ENCODE data around the gene RER1.

The RER1 gene

DNA sequence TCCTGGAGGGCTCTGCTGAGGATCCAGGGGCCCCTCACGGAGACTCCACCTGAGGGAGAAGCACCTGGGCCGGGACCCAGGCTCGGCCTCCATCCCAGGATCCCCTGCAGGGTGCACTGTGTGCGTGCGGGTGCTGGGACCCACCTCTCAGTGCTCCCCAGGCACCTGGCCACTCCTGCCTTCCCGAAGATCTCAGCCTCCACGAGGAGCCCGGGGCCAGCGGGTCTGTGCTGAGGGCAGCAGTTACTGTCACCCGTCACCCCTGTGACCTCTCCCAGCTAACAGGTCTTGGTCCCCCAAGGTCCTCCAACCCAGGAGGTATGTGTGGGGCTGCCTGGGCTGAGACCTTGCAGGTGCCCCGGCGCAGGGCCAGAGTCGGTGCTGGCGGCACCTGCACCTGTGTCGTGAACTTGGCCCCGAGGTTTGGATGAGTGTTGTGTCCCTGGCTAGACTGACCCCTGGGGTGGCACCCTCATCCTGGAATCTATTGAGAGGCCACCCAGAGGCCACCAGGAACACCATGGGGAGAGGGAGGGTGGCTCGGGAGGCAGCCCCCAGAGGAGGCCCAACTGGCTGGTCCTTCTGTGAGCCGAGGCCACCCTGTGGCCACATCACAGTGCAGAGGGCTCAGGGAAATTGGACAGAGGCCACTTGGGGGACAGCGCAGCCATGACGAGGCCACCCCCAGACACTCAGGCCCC lies 17.9 kb upstream of the RER1 start:
- no peak for DNase-seq (ENCODE audit: low read depth)
- H3K4me3 ChIP-seq (ENCODE audit: low read depth, low read length), result no peak overlapping the region
- TF ChIP-seq, protein P1, sequence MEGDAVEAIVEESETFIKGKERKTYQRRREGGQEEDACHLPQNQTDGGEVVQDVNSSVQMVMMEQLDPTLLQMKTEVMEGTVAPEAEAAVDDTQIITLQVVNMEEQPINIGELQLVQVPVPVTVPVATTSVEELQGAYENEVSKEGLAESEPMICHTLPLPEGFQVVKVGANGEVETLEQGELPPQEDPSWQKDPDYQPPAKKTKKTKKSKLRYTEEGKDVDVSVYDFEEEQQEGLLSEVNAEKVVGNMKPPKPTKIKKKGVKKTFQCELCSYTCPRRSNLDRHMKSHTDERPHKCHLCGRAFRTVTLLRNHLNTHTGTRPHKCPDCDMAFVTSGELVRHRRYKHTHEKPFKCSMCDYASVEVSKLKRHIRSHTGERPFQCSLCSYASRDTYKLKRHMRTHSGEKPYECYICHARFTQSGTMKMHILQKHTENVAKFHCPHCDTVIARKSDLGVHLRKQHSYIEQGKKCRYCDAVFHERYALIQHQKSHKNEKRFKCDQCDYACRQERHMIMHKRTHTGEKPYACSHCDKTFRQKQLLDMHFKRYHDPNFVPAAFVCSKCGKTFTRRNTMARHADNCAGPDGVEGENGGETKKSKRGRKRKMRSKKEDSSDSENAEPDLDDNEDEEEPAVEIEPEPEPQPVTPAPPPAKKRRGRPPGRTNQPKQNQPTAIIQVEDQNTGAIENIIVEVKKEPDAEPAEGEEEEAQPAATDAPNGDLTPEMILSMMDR (IDR thresholded peaks at IDR 0.05; ENCODE audit: insufficient read depth, low read depth, low read length, missing control alignments), result no peak

DNA sequence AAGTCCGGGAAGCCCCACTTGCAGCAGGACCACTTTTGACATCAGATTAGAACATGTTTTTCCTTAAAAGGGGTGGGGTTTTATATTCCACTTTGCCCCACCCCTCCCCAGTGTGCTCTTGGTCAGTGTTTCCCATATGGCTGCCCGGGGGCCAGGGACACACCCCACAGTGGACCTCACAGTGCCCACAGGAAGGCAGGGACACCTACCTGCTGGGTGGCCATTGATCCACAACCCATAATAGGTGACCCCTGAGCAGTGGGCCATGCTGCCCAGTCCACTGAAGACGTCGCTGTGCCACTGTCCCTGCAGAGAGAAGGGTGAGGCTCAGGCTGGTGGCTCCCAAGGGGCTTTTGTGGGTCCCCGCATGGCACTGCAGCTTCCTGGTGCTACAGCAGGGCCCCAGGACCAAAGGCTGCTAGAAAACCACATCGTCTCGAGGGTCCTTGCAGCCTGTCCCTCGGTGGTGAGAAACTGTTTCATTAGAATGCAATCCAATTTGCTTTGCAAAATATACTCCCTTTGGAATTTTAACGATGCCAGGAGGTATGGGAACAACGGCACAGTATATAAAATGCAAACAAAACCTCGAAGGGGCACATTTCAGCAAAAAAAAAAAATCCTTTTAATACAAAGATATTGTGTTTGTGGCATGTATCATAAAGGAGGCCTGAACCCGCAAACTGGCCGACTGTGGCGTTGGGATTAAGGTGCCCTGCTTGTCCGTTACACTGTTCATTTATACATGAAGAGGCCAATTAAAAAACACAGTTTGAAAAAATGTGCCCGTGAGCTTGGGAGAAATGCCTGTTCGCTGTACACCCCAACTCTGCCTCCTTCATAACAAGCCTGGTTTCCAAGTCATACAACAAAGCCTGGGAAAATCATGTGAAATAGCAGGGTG lies 17.1 kb upstream of the RER1 start:
- DNase-seq (ENCODE audit: low read depth), result no peak
- no peak overlapping the region for H3K4me3 ChIP-seq (ENCODE audit: low read depth, low read length)
- TF ChIP-seq, protein P1 (IDR thresholded peaks at IDR 0.05; ENCODE audit: insufficient read depth, low read depth, low read length, missing control alignments), result no peak

DNA sequence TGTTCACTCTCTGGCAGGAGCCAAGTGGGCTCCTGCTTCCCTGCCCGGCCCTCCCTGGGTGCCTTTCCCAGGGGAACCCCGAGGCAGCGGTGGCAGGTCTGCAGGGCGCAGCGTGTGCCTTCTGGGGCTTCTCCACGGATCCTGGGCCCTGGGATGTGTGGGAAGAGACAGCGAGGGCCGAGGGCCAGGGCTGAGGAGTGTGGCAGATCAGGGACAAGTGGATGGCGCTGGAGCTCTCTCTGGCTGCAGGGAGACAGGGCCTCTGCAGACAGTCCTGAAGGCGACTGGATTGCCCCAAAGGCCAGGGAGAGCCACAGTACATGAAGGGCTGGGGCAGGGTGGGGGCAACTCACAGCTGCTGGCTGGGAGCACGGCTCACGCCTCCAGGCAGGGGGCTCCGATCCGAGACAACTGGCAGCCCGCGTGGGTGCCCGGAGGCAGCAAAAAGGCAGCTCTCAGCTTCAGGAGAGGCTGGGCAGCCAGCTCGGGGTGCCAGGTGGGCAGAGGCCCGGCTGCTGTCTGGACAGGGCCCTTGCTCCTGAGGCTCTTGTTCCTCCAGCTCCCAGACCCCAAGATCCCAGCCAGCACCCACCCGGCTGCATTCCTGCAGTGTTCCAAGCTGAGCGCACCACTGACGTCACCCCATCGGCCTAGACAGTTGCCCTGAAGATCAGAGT lies 16.3 kb upstream of the RER1 start:
- DNase-seq (ENCODE audit: low read depth), result no peak
- H3K4me3 ChIP-seq (ENCODE audit: low read depth, low read length), result no peak overlapping the region
- TF ChIP-seq, protein P1 (IDR thresholded peaks at IDR 0.05; ENCODE audit: insufficient read depth, low read depth, low read length, missing control alignments), result no peak

DNA sequence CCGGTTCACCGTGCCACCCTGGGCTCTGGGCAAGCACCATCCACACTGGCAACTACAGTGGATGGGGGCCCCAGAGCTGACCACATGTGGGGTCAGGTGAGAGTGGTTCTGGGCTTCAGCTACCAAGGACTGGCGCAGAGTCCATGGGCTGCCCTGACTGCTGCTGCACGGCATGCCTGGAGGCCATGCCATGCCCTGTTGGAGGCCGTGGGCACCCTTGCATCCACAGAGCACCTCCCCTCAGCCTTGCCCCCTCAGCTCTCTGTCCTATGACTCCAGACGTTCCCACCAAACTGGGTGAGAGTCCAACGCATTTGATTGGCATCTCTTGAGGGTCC lies 15.7 kb upstream of the RER1 start:
- no peak overlapping the region for H3K4me3 ChIP-seq (ENCODE audit: low read depth, low read length)
- TF ChIP-seq, protein P1 (IDR thresholded peaks at IDR 0.05; ENCODE audit: insufficient read depth, low read depth, low read length, missing control alignments), result no peak
- DNase-seq (ENCODE audit: low read depth), result no peak

DNA sequence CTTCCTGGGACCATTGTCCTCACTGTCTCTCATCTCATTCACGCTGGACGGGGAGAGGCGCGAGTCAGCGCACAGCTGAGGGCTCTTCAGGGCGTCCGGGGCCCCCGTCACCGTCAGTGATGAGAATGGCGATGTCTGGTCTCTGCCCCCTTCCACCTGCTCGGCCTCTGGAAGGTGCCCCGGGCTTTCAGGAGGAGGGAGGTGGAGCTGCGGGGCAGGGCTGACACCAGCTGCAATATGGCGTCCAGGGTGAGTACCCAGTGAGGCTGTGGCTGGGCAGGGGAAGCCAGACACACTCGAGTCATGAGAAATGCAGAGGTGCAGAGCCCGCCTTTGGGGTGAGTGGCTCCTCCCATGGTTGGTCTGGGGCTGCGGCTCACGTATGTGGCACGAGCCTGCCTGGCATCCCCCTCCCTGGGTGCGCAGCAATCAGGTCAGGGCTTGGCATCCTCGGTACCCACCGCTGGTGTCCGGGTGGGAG lies 15.3 kb upstream of the RER1 start:
- TF ChIP-seq, protein P1 (IDR thresholded peaks at IDR 0.05; ENCODE audit: insufficient read depth, low read depth, low read length, missing control alignments), result no peak
- no peak overlapping the region for H3K4me3 ChIP-seq (ENCODE audit: low read depth, low read length)
- DNase-seq (ENCODE audit: low read depth), result no peak

DNA sequence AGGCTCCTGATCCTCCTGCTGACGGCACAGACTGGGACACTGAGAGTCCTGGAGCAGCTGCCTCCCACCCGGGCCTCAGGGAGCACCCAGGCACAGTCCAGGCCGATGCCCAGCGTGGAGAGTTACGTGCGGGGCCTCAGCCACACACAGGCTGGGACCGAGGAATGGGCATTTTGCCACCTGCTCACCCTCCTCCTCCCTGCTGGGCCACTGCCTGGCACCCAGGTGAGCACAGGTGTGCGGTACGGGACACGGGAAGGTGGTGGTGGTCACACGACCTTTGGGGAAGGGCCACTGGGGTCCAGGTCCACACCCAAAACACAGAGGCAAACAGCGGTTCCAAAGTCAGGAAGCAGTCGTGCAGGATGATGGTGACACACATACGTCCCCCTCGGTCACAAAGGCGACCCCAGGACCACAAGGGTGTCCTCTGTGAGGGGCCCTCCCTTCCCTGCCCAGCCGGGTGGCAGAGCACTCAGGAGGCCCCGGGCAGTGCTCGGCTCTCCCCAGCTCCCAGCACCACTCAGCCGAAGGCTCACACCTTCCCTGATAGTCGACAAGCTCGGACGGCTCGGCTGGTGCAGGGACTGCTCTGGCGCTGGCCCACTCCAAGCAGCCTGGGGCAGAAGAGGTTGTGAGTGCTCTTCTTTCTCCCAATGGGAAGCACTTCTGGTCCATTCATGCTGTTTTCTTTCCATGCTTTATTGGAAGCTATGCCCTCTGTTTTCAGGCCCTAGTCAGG lies 14.5 kb upstream of the RER1 start:
- no peak overlapping the region for H3K4me3 ChIP-seq (ENCODE audit: low read depth, low read length)
- no peak for DNase-seq (ENCODE audit: low read depth)
- TF ChIP-seq, protein P1 (IDR thresholded peaks at IDR 0.05; ENCODE audit: insufficient read depth, low read depth, low read length, missing control alignments), result no peak
